Measurements from ENCODE around the gene MRPL21. TPM values are rescaled to one million over a fixed set of nuclear protein-coding genes. Genes with fewer than 3 reads are reported as not detected.

The MRPL21 gene
- total and polyA plus RNA-seq, 2 of the 8 experiments (the other 6 are each of a cell fraction or from before 2014, with no cell fraction given), result 102 to 107 TPM

GRCh38 chr11:68852628-68853027 lies 51.0 kb downstream of the MRPL21 start:
- DNase-seq (ENCODE audit: low read depth in 1 of 2, low spot score in 2 of 2) (no peak), FAIRE-seq (no peak)
- POLR2A ChIA-PET (ENCODE audit: partially characterized antibody), result interaction anchor here (0.9 to 3.2 kb wide), 2 partner anchors 8 to 213 kb away, joined by 3 to 10 read pairs; no protein-coding TSS in a partner anchor
- H3K79me1 ChIP-seq (ENCODE audit: low read depth, low read length), result no peaks in the 10 kb centered on the region
- H4K91ac ChIP-seq (replicated peaks; ENCODE audit: insufficient read length, low read length), result no peak overlapping the region
- peaks cover 5 to 27% (median 14%) of the 10 kb centered on the region in 4 experiments; a peak in 6 of 7 replicates for H3K27me3 ChIP-seq (replicated peaks in 1 of 4; ENCODE audit: control insufficient read depth in 3 of 4, extremely low read depth in 1 of 4, insufficient read depth in 3 of 4, low read length in 3 of 4)
- no peak overlapping the region for H2BK20ac ChIP-seq (ENCODE audit: low read length)
- no peak overlapping the region for H3K4me3 ChIP-seq (ENCODE audit: extremely low read depth in 1 of 4, insufficient read depth in 2 of 4, low read depth in 3 of 4, low read length in 4 of 4)
- no peak overlapping the region for H3K23ac ChIP-seq (ENCODE audit: insufficient read length)
- H3K9ac ChIP-seq (replicated peaks in 1 of 4; ENCODE audit: extremely low read depth in 1 of 4, low read depth in 3 of 4, low read length in 3 of 4), result no peak overlapping the region
- no peak overlapping the region for H2AFZ ChIP-seq (ENCODE audit: low read length)
- H2AK5ac ChIP-seq (ENCODE audit: low read depth, low read length), result no peak overlapping the region
- peaks cover 11% of the 10 kb centered on the region; the same call in 1 of the 2 replicates for H3K23me2 ChIP-seq (ENCODE audit: low read depth, low read length)
- H3K14ac ChIP-seq (ENCODE audit: insufficient read length), result no peak overlapping the region
- no peak overlapping the region for H3K56ac ChIP-seq (replicated peaks; ENCODE audit: insufficient read length, low read depth, low read length)
- H4K20me1 ChIP-seq (replicated peaks in 1 of 2; ENCODE audit: control insufficient read depth in 1 of 2, insufficient read depth in 2 of 2, low read length in 2 of 2), result no peaks in the 10 kb centered on the region
- CTCF ChIA-PET (ENCODE audit: partially characterized antibody), result interaction anchor here (1.3 to 1.7 kb wide), 2 partner anchors 8 to 37 kb away, joined by 3 to 6 read pairs; no protein-coding TSS in a partner anchor
- H2BK120ac ChIP-seq (replicated peaks; ENCODE audit: low read depth, low read length), result no peak overlapping the region
- peaks cover 0 to 6% (median 1%) of the 10 kb centered on the region in 4 experiments; a peak in 3 of 7 replicates for H3K4me1 ChIP-seq (replicated peaks in 1 of 4; ENCODE audit: control insufficient read depth in 3 of 4, insufficient read depth in 4 of 4, low read length in 3 of 4)
- H2BK12ac ChIP-seq (ENCODE audit: low read depth, low read length), result no peak overlapping the region
- no peaks in the 10 kb centered on the region for H3K79me2 ChIP-seq (ENCODE audit: control insufficient read depth in 1 of 2, insufficient read depth in 2 of 2, low read length in 2 of 2)
- no peak overlapping the region for H3K18ac ChIP-seq (ENCODE audit: extremely low read depth, low read length)
- no peak overlapping the region for H2BK15ac ChIP-seq (ENCODE audit: low read length)
- 89% methylated on average over 8 of the region's 8 CpGs; no CpG with 5 or more reads in 1 of the 2 experiments for WGBS, 2 experiments (ENCODE audit: extremely low coverage in 1 of 2, insufficient coverage in 1 of 2, insufficient read length in 1 of 2, insufficient replicate concordance in 2 of 2, low coverage in 1 of 2, low lambda C conversion rate in 2 of 2, missing lambda C conversion rate in 1 of 2)
- no peak overlapping the region for H2BK5ac ChIP-seq (ENCODE audit: low read depth, low read length)
- H3K9me3 ChIP-seq (ENCODE audit: insufficient read depth in 2 of 2, low read depth in 1 of 2, low read length in 1 of 2), result no peaks in the 10 kb centered on the region
- no peak overlapping the region for H3K27ac ChIP-seq (ENCODE audit: low read depth, low read length)
- TF ChIP-seq RNF2 (IDR thresholded peaks at IDR 0.05; ENCODE audit: borderline replicate concordance, low read depth, low read length, missing control alignments, poor library complexity, severe bottlenecking), result no peak
- TF ChIP-seq RFX5 (IDR thresholded peaks at IDR 0.05; ENCODE audit: borderline replicate concordance, low read depth, low read length), result no peak
- TF ChIP-seq E2F6 (IDR thresholded peaks at IDR 0.05), result no peak
- TF ChIP-seq KDM1A (IDR thresholded peaks at IDR 0.05; ENCODE audit: borderline replicate concordance, low read length), result no peak
- TF ChIP-seq CREB1 (IDR thresholded peaks at IDR 0.05), result no peak
- no peak for TF ChIP-seq USF2 (IDR thresholded peaks at IDR 0.05; ENCODE audit: low read length)
- TF ChIP-seq HDAC2 (IDR thresholded peaks at IDR 0.05; ENCODE audit: borderline replicate concordance in 1 of 2, low read depth in 2 of 2, low read length in 2 of 2), result no peak
- no peak for TF ChIP-seq ASH2L (IDR thresholded peaks at IDR 0.05; ENCODE audit: low read length)
- no peak for TF ChIP-seq RBBP5 (IDR thresholded peaks at IDR 0.05; ENCODE audit: borderline replicate concordance, low read depth, low read length)
- TF ChIP-seq JUND (IDR thresholded peaks at IDR 0.05; ENCODE audit: low read length), result no peak
- no peak for TF ChIP-seq SIX5 (IDR thresholded peaks at IDR 0.05; ENCODE audit: low read depth, low read length)
- no peak for TF ChIP-seq SRF (IDR thresholded peaks at IDR 0.05; ENCODE audit: low read depth, low read length)
- H4K8ac ChIP-seq (ENCODE audit: extremely low read depth, insufficient read depth, low read length), result no peak overlapping the region
- no peak overlapping the region for H3K4me2 ChIP-seq (ENCODE audit: insufficient read depth in 1 of 2, low read depth in 2 of 2, low read length in 2 of 2)
- H3K36me3 ChIP-seq (ENCODE audit: control insufficient read depth in 2 of 4, insufficient read depth in 4 of 4, low read length in 3 of 4), result no peaks in the 10 kb centered on the region
- H4K5ac ChIP-seq (ENCODE audit: insufficient read length, low read depth, low read length), result no peak overlapping the region
- H3K4ac ChIP-seq (replicated peaks; ENCODE audit: insufficient read length, low read depth, low read length), result no peak overlapping the region
